Duodenal mucosa (tissue), 2 donors: ENCODE measurements around the gene SOX6.

Experiments used
- H3K27ac ChIP-seq: one replicate; pipeline ENCODE4 v1.7.0; 2013; ENCODE audit warnings: low read depth, low read length
- H3K27me3 ChIP-seq, 2 donors: one replicate each; pipeline ENCODE4 v1.7.0; 2013; ENCODE audit warnings: low read length in 2 of 2, control low read depth in 1 of 2; ENCODE audit not compliant: insufficient read depth in 2 of 2, control insufficient read depth in 1 of 2
- H3K36me3 ChIP-seq, 2 donors: one replicate each; pipeline ENCODE4 v1.7.0; 2013; ENCODE audit warnings: low read length in 2 of 2, control low read depth in 1 of 2; ENCODE audit not compliant: insufficient read depth in 2 of 2, control insufficient read depth in 1 of 2
- H3K4me1 ChIP-seq, 2 donors: one replicate each; pipeline ENCODE4 v1.7.0; 2013; ENCODE audit warnings: low read length in 2 of 2, control low read depth in 1 of 2; ENCODE audit not compliant: insufficient read depth in 2 of 2, control insufficient read depth in 1 of 2
- H3K4me3 ChIP-seq, 2 donors: one replicate each; pipeline ENCODE4 v1.7.0; 2013; ENCODE audit warnings: low read length in 2 of 2, low read depth in 1 of 2
- H3K9ac ChIP-seq, 2 donors: one replicate each; pipeline ENCODE4 v1.7.0; 2013; ENCODE audit warnings: low read length in 2 of 2, low read depth in 1 of 2
- H3K9me3 ChIP-seq, 2 donors: one replicate each; pipeline ENCODE4 v1.7.0; 2013; ENCODE audit warnings: low read length in 2 of 2, control low read depth in 1 of 2; ENCODE audit not compliant: control insufficient read depth in 1 of 2

SOX6 gene

GRCh38 chr11:16009021-16009420 is 347.3 kb downstream of the SOX6 start:
- no peaks in the 10 kb centered on the region for H3K9me3 ChIP-seq
- H3K4me1 ChIP-seq, result peaks cover 4 to 10% of the 10 kb centered on the region in 2 donors
- no peaks in the 10 kb centered on the region for H3K27me3 ChIP-seq
- no peak overlapping the region for H3K4me3 ChIP-seq
- no peak overlapping the region for H3K27ac ChIP-seq
- H3K36me3 ChIP-seq, result no peaks in the 10 kb centered on the region
- H3K9ac ChIP-seq, result no peak overlapping the region

- Histone ChIP-seq H3K9ac (no peak overlapping the region), H3K27ac (no peak overlapping the region), H3K36me3 (no peaks in the 10 kb centered on the region), H3K4me1 (peaks cover 4 to 10% of the 10 kb centered on the region in 2 donors), H3K9me3 (no peaks in the 10 kb centered on the region), H3K4me3 (no peak overlapping the region), H3K27me3 (no peaks in the 10 kb centered on the region)
These were observed 348.8 kb downstream of the SOX6 start for GRCh38 chr11:16007514-16007913.

- H3K36me3 ChIP-seq, result no peaks in the 10 kb centered on the region
- H3K4me1 ChIP-seq, result peaks cover 11 to 13% of the 10 kb centered on the region in 2 donors
- H3K4me3 ChIP-seq, result no peak overlapping the region
- no peaks in the 10 kb centered on the region for H3K9me3 ChIP-seq
- no peak overlapping the region for H3K27ac ChIP-seq
- H3K9ac ChIP-seq, result no peak overlapping the region
- no peaks in the 10 kb centered on the region for H3K27me3 ChIP-seq
These were observed 353.4 kb downstream of the SOX6 start for GRCh38 chr11:16002942-16003341.

GRCh38 chr11:16001899-16002426 is 354.4 kb downstream of the SOX6 start:
- Histone ChIP-seq H3K4me1 (peaks cover 11 to 13% of the 10 kb centered on the region in 2 donors), H3K4me3 (peak overlapping the region in 1 of 2 donors; percentile 35), H3K9ac (no peak overlapping the region), H3K27me3 (no peaks in the 10 kb centered on the region), H3K27ac (no peak overlapping the region), H3K9me3 (no peaks in the 10 kb centered on the region), H3K36me3 (no peaks in the 10 kb centered on the region)

GRCh38 chr11:16001044-16001568 is 355.2 kb downstream of the SOX6 start:
- no peaks in the 10 kb centered on the region for H3K9me3 ChIP-seq
- peaks cover 11% of the 10 kb centered on the region in 2 donors for H3K4me1 ChIP-seq
- H3K36me3 ChIP-seq, result no peaks in the 10 kb centered on the region
- H3K9ac ChIP-seq, result no peak overlapping the region
- H3K4me3 ChIP-seq, result no peak overlapping the region
- H3K27ac ChIP-seq, result no peak overlapping the region
- H3K27me3 ChIP-seq, result no peaks in the 10 kb centered on the region

- Histone ChIP-seq H3K36me3 (no peaks in the 10 kb centered on the region), H3K27ac (no peak overlapping the region), H3K4me1 (peaks cover 8 to 11% of the 10 kb centered on the region in 2 donors), H3K9ac (no peak overlapping the region), H3K27me3 (no peaks in the 10 kb centered on the region), H3K4me3 (no peak overlapping the region), H3K9me3 (no peaks in the 10 kb centered on the region)
These were observed 356.3 kb downstream of the SOX6 start for GRCh38 chr11:16000065-16000464.

- H3K27ac ChIP-seq, result no peak overlapping the region
- H3K4me3 ChIP-seq, result no peak overlapping the region
- no peak overlapping the region for H3K9ac ChIP-seq
- no peaks in the 10 kb centered on the region for H3K36me3 ChIP-seq
- H3K27me3 ChIP-seq, result no peaks in the 10 kb centered on the region
- H3K9me3 ChIP-seq, result no peaks in the 10 kb centered on the region
- no peaks in the 10 kb centered on the region for H3K4me1 ChIP-seq
These were observed 363.0 kb downstream of the SOX6 start for GRCh38 chr11:15993345-15993744.

GRCh38 chr11:15991215-15991614 is 365.1 kb downstream of the SOX6 start:
- no peaks in the 10 kb centered on the region for H3K27me3 ChIP-seq
- no peak overlapping the region for H3K27ac ChIP-seq
- no peak overlapping the region for H3K4me3 ChIP-seq

GRCh38 chr11:15989685-15990084 is 366.7 kb downstream of the SOX6 start:
- Histone ChIP-seq H3K36me3 (peaks cover 0 to 9% of the 10 kb centered on the region in 2 donors), H3K4me3 (no peak overlapping the region), H3K4me1 (peaks cover 0 to 3% of the 10 kb centered on the region in 2 donors), H3K27me3 (no peaks in the 10 kb centered on the region), H3K9me3 (no peaks in the 10 kb centered on the region), H3K27ac (no peak overlapping the region), H3K9ac (no peak overlapping the region)

More at GRCh38 chr11:15991215-15991614, 365.1 kb downstream of the SOX6 start:
- Histone ChIP-seq H3K9ac (no peak overlapping the region), H3K4me1 (no peaks in the 10 kb centered on the region), H3K9me3 (no peaks in the 10 kb centered on the region), H3K36me3 (peaks cover 0 to 2% of the 10 kb centered on the region in 2 donors)

GRCh38 chr11:15988693-15989231 is 367.6 kb downstream of the SOX6 start:
- H3K27ac ChIP-seq, result no peak overlapping the region
- no peaks in the 10 kb centered on the region for H3K9me3 ChIP-seq
- peaks cover 0 to 3% of the 10 kb centered on the region in 2 donors for H3K4me1 ChIP-seq
- no peak overlapping the region for H3K4me3 ChIP-seq
- H3K27me3 ChIP-seq, result no peaks in the 10 kb centered on the region
- H3K9ac ChIP-seq, result no peak overlapping the region
- peaks cover 0 to 9% of the 10 kb centered on the region in 2 donors for H3K36me3 ChIP-seq
